K562 (cell line): ENCODE data around the gene SPATS2. TPM values are rescaled to one million over a fixed set of nuclear protein-coding genes. Genes with fewer than 3 reads are reported as not detected.

Experiments used
- ATAC-seq: fragments of 200-7000 bp; cut with Tn5 transposase; 3 replicates; pipeline ENCODE4 v1.9.1; 2020; ENCODE audit warnings: moderate library complexity
- BruUV-seq: library from RNA; stranded (reverse); fragments of 400-500 nt; replicated peaks from 2 replicates; lab custom pipeline; 2021; lab: Mats Ljungman, UMichigan
- CTCF ChIA-PET: fragments of 300-600 bp; formaldehyde crosslinking; extraction: SDS; loops from one replicate; lab custom pipeline; 2021; ENCODE audit warnings: low intra/inter-chr PET ratio; lab: Yijun Ruan, JAX
- POLR2A ChIA-PET: fragments of 300-600, 350-650 bp; sonication (Branson Sonifier 250); formaldehyde crosslinking; extraction: SDS; loops from one replicate; lab custom pipeline; 2021; ENCODE audit warnings: antibody characterized with exemption, inconsistent platforms; lab: Yijun Ruan, JAX
- DNase-seq, 4 experiments: peaks; one replicate each; pipeline versions ENCODE4 v3.0.0 to v3.0.0-alpha.2; 2011 to 2018; ENCODE audit warnings: low spot score in 3 of 4, mixed read lengths in 3 of 4; ENCODE audit errors: extremely low read depth in 1 of 4
- FAIRE-seq: peaks from 2 replicates; lab custom pipeline; 2011; peaks lifted over from hg19 to GRCh38; lab: Jason Lieb, UNC
- H2AFZ ChIP-seq: 2 replicates; pipeline ENCODE4 v1.6.0; 2011; ENCODE audit warnings: low read depth, low read length, control low read depth, inconsistent platforms
- H3K27ac ChIP-seq: fragments of 200-600 bp; 3 replicates; pipeline ENCODE4 v1.8.0; 2011; ENCODE audit warnings: low read depth, mild to moderate bottlenecking, control low read depth, inconsistent platforms, low read length, moderate library complexity, mixed read lengths; ENCODE audit errors: extremely low read depth
- H3K27me3 ChIP-seq, 2 experiments: fragments of 300-600 bp in 1 of 2; 2 replicates in 1 of 2; 3 replicates in 1 of 2; pipeline versions ENCODE4 v1.6.0 to v1.8.0; 2011; ENCODE audit warnings: inconsistent platforms in 2 of 2, low read length in 2 of 2, mild to moderate bottlenecking in 1 of 2, mixed read lengths in 1 of 2, moderate library complexity in 1 of 2; ENCODE audit not compliant: control insufficient read depth in 2 of 2, insufficient read depth in 2 of 2
- H3K36me3 ChIP-seq: fragments of 300-600 bp; 3 replicates; pipeline ENCODE4 v1.8.0; 2011; ENCODE audit warnings: mild to moderate bottlenecking, low read length, inconsistent platforms; ENCODE audit not compliant: control insufficient read depth, insufficient read depth
- H3K4me1 ChIP-seq, 2 experiments: fragments of 200-600 bp in 1 of 2; replicated peaks in 1 of 2; 2 replicates in 1 of 2; 3 replicates in 1 of 2; pipeline versions ENCODE4 v1.5.1 to v1.8.0; 2011; ENCODE audit warnings: inconsistent platforms in 2 of 2, low read length in 2 of 2, mild to moderate bottlenecking in 1 of 2, mixed read lengths in 1 of 2, moderate library complexity in 1 of 2; ENCODE audit not compliant: control insufficient read depth in 2 of 2, insufficient read depth in 2 of 2
- H3K4me2 ChIP-seq: 2 replicates; pipeline ENCODE4 v1.6.1; 2011; ENCODE audit warnings: low read length, control low read depth, inconsistent platforms, mixed read lengths; ENCODE audit not compliant: insufficient read depth
- H3K4me3 ChIP-seq: fragments of 200-600 bp; sonication (generic), shearing (Covaris generic); 2 replicates; pipeline ENCODE4 v1.5.1; 2016; ENCODE audit warnings: control low read depth, inconsistent platforms
- H3K79me2 ChIP-seq: fragments of 200-600 bp; 3 replicates; pipeline ENCODE4 v1.8.0; 2011; ENCODE audit warnings: low read length, inconsistent platforms; ENCODE audit not compliant: control insufficient read depth, insufficient read depth
- H3K9ac ChIP-seq, 2 experiments: 2 replicates each; pipeline versions ENCODE4 v1.6.0 to v1.6.1; 2011; ENCODE audit warnings: low read depth in 2 of 2, low read length in 2 of 2, control low read depth in 1 of 2, inconsistent platforms in 1 of 2, mild to moderate bottlenecking in 1 of 2, mixed read lengths in 1 of 2; ENCODE audit not compliant: insufficient read depth in 1 of 2
- H3K9me1 ChIP-seq: one replicate; pipeline ENCODE4 v1.6.0; 2011; ENCODE audit warnings: inconsistent platforms, mild to moderate bottlenecking, low read length, moderate library complexity; ENCODE audit not compliant: control insufficient read depth, insufficient read depth
- H3K9me3 ChIP-seq: replicated peaks from 2 replicates; pipeline ENCODE4 v1.5.1; 2011; ENCODE audit warnings: low read depth, low read length, inconsistent platforms; ENCODE audit not compliant: control insufficient read depth, insufficient read depth
- H4K20me1 ChIP-seq: replicated peaks from 2 replicates; pipeline ENCODE4 v1.6.1; 2011; ENCODE audit warnings: low read length, inconsistent platforms, mixed read lengths; ENCODE audit not compliant: control insufficient read depth, insufficient read depth
- ARID2 ChIP-seq: fragments of 450-650 bp; IDR thresholded peaks from 2 replicates; pipeline ENCODE4 v1.6.1; 2017; ENCODE audit warnings: antibody characterized with exemption, mild to moderate bottlenecking
- CBX5 ChIP-seq: IDR thresholded peaks from 2 replicates; pipeline ENCODE4 v1.6.1; 2014; ENCODE audit warnings: low read depth, borderline replicate concordance
- DPF2 ChIP-seq: fragments of 450-650 bp; IDR thresholded peaks from 2 replicates; pipeline ENCODE4 v1.6.1; 2016
- GATAD2B ChIP-seq: fragments of 450-650 bp; IDR thresholded peaks from 2 replicates; pipeline ENCODE4 v1.6.1; 2017; ENCODE audit warnings: mild to moderate bottlenecking, borderline replicate concordance
- MCM3 ChIP-seq: fragments of 450-650 bp; IDR thresholded peaks from 2 replicates; pipeline ENCODE4 v1.6.1; 2016
- MEF2A ChIP-seq: IDR thresholded peaks from 2 replicates; pipeline ENCODE4 v1.6.1; 2011; ENCODE audit warnings: low read depth, mild to moderate bottlenecking, low read length, moderate library complexity; ENCODE audit not compliant: control insufficient read depth
- PHF20 ChIP-seq: fragments of 450-650 bp; IDR thresholded peaks from 2 replicates; pipeline ENCODE4 v1.6.1; 2018; ENCODE audit not compliant: partially characterized antibody
- SMAD1 ChIP-seq: fragments of 150-350 bp; IDR thresholded peaks from 2 replicates; pipeline ENCODE4 v1.6.1; 2014; ENCODE audit warnings: low read length, low read depth; ENCODE audit not compliant: partially characterized antibody
- ZFP91 ChIP-seq: sonication (generic); formaldehyde crosslinking; IDR thresholded peaks from 2 replicates; pipeline ENCODE4 v1.8.0; 2022; ENCODE audit warnings: mild to moderate bottlenecking, missing genetic modification reagents
- ZNF23 ChIP-seq: fragments of 250-450 bp; sonication (Bioruptor Pico); IDR thresholded peaks from 2 replicates; pipeline ENCODE4 v1.4.0; 2020; ENCODE audit warnings: mild to moderate bottlenecking
- WGBS: fragments of 100-300 bp; shearing (Covaris generic); methylation state at CpG from one replicate; pipeline ENCODE4 v1.1.6; 2016; ENCODE audit warnings: low coverage, mixed read lengths; ENCODE audit not compliant: insufficient coverage; ENCODE audit errors: missing lambda C conversion rate; 5-methylcytosine and 5-hydroxymethylcytosine counted together
- in situ Hi-C: fragments of 300-500 bp; cut with MboI; formaldehyde crosslinking; loops from 4 replicates; pipeline ENCODE4 v1.15.0; 2018; ENCODE audit warnings: inconsistent platforms, mixed read lengths
- intact Hi-C: fragments of 100-400 bp; cut with micrococcal nuclease; formaldehyde crosslinking; loops from 2 replicates; pipeline ENCODE4 v1.14.2; 2022
- polyA plus RNA-seq, 8 experiments: library from polyadenylated mRNA; depleted of rRNA in 4 of 8; stranded (reverse) in 5 of 8; unstranded in 3 of 8; fragments of >200 nt; fragmentation: Nextera tagmentation in 2 of 8; fragmentation: Illumina TruSeq in 1 of 8; extraction: Ambion mirVana in 2 of 8; extraction: Trizol in 1 of 8; gene quantifications; 2 replicates each; pipeline versions ENCODE4 v1.2.1 to v1.2.3, GENCODE V29; 2011 to 2014; ENCODE audit warnings: inconsistent platforms in 1 of 8, missing spikeins in 1 of 8
- total RNA-seq, 7 experiments: library from RNA; depleted of rRNA in 6 of 7; stranded (reverse); fragments of >200 nt in 6 of 7; fragmentation: Illumina TruSeq in 2 of 7; extraction: Trizol in 2 of 7; gene quantifications; 2 replicates each; pipeline versions ENCODE4 v1.2.1 to v1.2.3, GENCODE V29; 2011 to 2021; ENCODE audit warnings: low replicate concordance in 1 of 7
- TF ChIP-seq, protein P1 (sequence below): fragments of 250-450 bp; sonication (Bioruptor Pico); IDR thresholded peaks from 2 replicates; pipeline ENCODE4 v1.5.0; 2021

Gene SPATS2
- total and polyA plus RNA-seq, 9 of the 15 experiments (the other 6 are each of a cell fraction or from before 2014, with no cell fraction given) = 5.4 to 48.2 (median 17.5) TPM

DNA sequence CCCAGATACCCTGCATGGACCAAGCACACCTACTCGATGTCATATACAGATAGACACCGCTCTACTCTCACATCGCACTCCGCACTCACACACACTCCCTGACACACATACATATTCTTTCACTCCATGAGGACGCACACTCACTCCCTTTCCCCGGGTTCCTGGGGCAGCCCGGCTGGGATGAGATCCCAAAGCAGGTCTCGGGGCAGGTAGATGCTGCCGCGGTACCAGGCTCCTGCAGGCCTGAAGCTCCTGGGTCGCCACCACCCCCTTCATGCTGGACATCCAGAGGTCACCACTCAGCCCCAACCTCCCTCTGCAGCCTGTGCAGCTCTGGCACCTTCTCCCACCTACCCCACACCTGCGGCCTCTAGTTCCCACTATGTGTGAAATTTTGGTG, 32.6 kb upstream of the SPATS2 start:
- intact Hi-C loops (no loop called here), in situ Hi-C loops (loop anchor here (5.0 kb wide), 1 partner anchor 47 kb away; no protein-coding TSS in a partner anchor)
- POLR2A ChIA-PET = interaction anchor here (0.7 to 1.4 kb wide), 5 partner anchors 8 to 68 kb away, joined by 3 to 10 read pairs (median 4); partner anchors contain the start of gene TROAP
- H2AFZ ChIP-seq = no peak overlapping the region
- H3K9me1 ChIP-seq = peaks cover 3% of the 10 kb centered on the region
- ATAC-seq (no peak), FAIRE-seq (no peak), DNase-seq (no peak)
- no peak overlapping the region for H3K27ac ChIP-seq
- H3K9me3 ChIP-seq = no peaks in the 10 kb centered on the region
- no peaks in the 10 kb centered on the region for H3K27me3 ChIP-seq
- H3K4me3 ChIP-seq = no peak overlapping the region
- TF ChIP-seq DPF2 (no peak), MCM3 (no peak), MEF2A (no peak)
- CTCF ChIA-PET = interaction anchor here (0.7 to 3.8 kb wide), 2 partner anchors 8 to 45 kb away, joined by 3 to 27 read pairs; no protein-coding TSS in a partner anchor
- H3K4me2 ChIP-seq = no peak overlapping the region
- peaks cover 11 to 45% of the 10 kb centered on the region in 2 experiments for H3K4me1 ChIP-seq
- H3K79me2 ChIP-seq = no peaks in the 10 kb centered on the region
- no peak overlapping the region for H3K9ac ChIP-seq
- peaks cover 23% of the 10 kb centered on the region; the same call in 2 of the 3 replicates for H3K36me3 ChIP-seq
- WGBS = 71% methylated on average over 10 of the region's 12 CpGs
- no peaks in the 10 kb centered on the region for H4K20me1 ChIP-seq
- BruUV-seq = no TSS peak

DNA sequence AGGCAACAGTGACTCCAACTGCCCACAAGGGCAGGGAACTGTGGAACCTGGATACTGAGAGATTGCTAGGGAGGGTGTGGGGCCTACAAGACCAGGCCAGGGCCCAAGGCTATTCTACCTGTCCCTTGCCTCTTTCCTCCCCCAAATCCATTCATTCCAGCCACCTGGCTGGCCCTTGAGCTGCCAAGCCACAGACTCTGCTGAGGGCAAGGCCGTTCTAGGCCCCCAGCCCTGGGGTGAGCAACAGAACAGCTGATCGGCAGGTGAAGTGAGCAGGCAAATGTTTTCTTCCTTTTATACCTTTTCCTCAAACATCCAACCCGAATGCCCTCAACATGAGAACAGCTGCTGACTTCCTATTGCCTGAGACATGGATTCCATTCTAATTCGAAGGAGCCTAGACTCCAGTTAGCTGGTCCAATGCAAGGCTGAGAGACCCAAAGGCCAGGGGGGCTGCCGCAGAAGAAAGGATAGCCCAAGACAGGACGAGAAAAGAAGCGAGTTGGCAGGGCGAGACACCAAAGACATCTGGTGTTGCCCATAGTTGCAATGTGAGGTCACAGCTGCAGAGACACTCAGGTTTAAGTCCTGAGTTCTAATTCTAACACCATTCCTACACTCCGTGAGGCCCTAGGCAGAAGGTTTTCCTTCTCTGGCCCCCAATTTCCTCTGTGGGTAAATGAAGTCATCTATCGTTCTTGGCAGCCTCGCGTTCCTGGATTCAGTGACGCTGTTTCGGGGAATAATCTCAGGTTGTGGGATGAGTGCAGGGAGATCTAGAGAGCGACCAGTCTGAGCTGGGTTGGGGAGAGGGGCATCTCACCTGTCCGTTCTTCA, 31.9 kb upstream of the SPATS2 start:
- Histone ChIP-seq H3K9me3 (no peaks in the 10 kb centered on the region), H2AFZ (no peak overlapping the region), H3K27ac (no peak overlapping the region), H3K4me3 (no peak overlapping the region), H3K9me1 (peaks cover 3% of the 10 kb centered on the region), H3K27me3 (no peaks in the 10 kb centered on the region), H3K4me2 (no peak overlapping the region), H4K20me1 (no peaks in the 10 kb centered on the region), H3K9ac (no peak overlapping the region), H3K79me2 (no peaks in the 10 kb centered on the region), H3K4me1 (peaks cover 11 to 47% of the 10 kb centered on the region in 2 experiments), H3K36me3 (peaks cover 16% of the 10 kb centered on the region; the same call in 2 of the 3 replicates)
- ChIA-PET POLR2A (interaction anchor here (0.7 to 2.1 kb wide), 6 partner anchors 9 to 68 kb away, joined by 3 to 13 read pairs (median 4); partner anchors contain the start of gene TROAP), CTCF (interaction anchor here (3.8 kb wide), 1 partner anchor 46 kb away, joined by 27 read pairs; no protein-coding TSS in a partner anchor)
- DNase-seq (no peak), FAIRE-seq (no peak), ATAC-seq (no peak)
- in situ Hi-C loops = loop anchor here (5.0 kb wide), 1 partner anchor 48 kb away; no protein-coding TSS in a partner anchor
- intact Hi-C loops = no loop called here
- no TSS peak for BruUV-seq
- WGBS = 73% methylated on average over 15 of the region's 16 CpGs
- TF ChIP-seq PHF20 = no peak
- TF ChIP-seq ZNF23 = no peak
- TF ChIP-seq, protein P1, sequence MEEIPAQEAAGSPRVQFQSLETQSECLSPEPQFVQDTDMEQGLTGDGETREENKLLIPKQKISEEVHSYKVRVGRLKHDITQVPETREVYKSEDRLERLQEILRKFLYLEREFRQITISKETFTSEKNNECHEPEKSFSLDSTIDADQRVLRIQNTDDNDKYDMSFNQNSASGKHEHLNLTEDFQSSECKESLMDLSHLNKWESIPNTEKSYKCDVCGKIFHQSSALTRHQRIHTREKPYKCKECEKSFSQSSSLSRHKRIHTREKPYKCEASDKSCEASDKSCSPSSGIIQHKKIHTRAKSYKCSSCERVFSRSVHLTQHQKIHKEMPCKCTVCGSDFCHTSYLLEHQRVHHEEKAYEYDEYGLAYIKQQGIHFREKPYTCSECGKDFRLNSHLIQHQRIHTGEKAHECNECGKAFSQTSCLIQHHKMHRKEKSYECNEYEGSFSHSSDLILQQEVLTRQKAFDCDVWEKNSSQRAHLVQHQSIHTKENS (CRISPR knock-in tag) = no peak
- no peak for TF ChIP-seq SMAD1
- TF ChIP-seq CBX5 = no peak
- no peak for TF ChIP-seq GATAD2B
- TF ChIP-seq ARID2 = no peak
- no peak for TF ChIP-seq ZFP91
